Hematopoietic multipotent progenitor cell (in vitro differentiated cells): Measurements from ENCODE around the gene MPZL1. TPM values are rescaled to one million over a fixed set of nuclear protein-coding genes. Genes with fewer than 3 reads are reported as not detected.

Source experiments
- total RNA-seq: library from RNA; depleted of rRNA; stranded (reverse); fragments of >200 nt; gene quantifications from one replicate; pipeline ENCODE4 v1.2.3, GENCODE V29; 2012

Gene MPZL1
- total RNA-seq, 1 donor = 31.8 TPM

Other genes starting within 250 kb of the MPZL1 start
- 0.81 TPM for gene CD247, start 203.5 kb upstream of the MPZL1 start, total RNA-seq
- gene CREG1, start 168.2 kb upstream of the MPZL1 start, total RNA-seq = 140 TPM
- gene RCSD1, start 91.8 kb upstream of the MPZL1 start, total RNA-seq = 218 TPM
- under 0.01 TPM for gene ADCY10, start 192.2 kb downstream of the MPZL1 start, total RNA-seq
- gene DCAF6, start 214.7 kb downstream of the MPZL1 start, total RNA-seq = 28.3 TPM
- gene MPC2, start 215.1 kb downstream of the MPZL1 start, total RNA-seq = 24.0 TPM